Bronchial epithelial cell (primary cell): ENCODE measurements around the gene HNF4A. TPM values are rescaled to one million over a fixed set of nuclear protein-coding genes. Genes with fewer than 3 reads are reported as not detected.

Experiments used
- DNase-seq: peaks from one replicate; pipeline ENCODE4 v3.0.0-alpha.2; 2010; ENCODE audit warnings: low read depth
- FAIRE-seq: peaks from 2 replicates; lab custom pipeline; 2011; peaks lifted over from hg19 to GRCh38; lab: Jason Lieb, UNC
- H3K27me3 ChIP-seq: 2 replicates; pipeline ENCODE4 v1.5.1; 2011; ENCODE audit warnings: low read length; ENCODE audit not compliant: control insufficient read depth, insufficient read depth
- H3K36me3 ChIP-seq: 2 replicates; pipeline ENCODE4 v1.5.1; 2011; ENCODE audit warnings: low read length; ENCODE audit not compliant: control insufficient read depth, insufficient read depth
- H3K4me3 ChIP-seq: 2 replicates; pipeline ENCODE4 v1.5.1; 2011; ENCODE audit warnings: mild to moderate bottlenecking, low read depth, low read length, control low read depth
- CTCF ChIP-seq: IDR thresholded peaks from 2 replicates; pipeline ENCODE4 v1.5.1; 2011; ENCODE audit warnings: mild to moderate bottlenecking, moderate library complexity, low read length, control low read depth, inconsistent platforms; ENCODE audit not compliant: insufficient read depth, severe bottlenecking
- total RNA-seq: library from RNA; depleted of rRNA; stranded (reverse); fragments of >200 nt; gene quantifications from 2 replicates; pipeline ENCODE4 v1.2.1, GENCODE V29; 2014

The HNF4A gene
- total RNA-seq, 1 donor from 2014 or later, result not detected

DNA sequence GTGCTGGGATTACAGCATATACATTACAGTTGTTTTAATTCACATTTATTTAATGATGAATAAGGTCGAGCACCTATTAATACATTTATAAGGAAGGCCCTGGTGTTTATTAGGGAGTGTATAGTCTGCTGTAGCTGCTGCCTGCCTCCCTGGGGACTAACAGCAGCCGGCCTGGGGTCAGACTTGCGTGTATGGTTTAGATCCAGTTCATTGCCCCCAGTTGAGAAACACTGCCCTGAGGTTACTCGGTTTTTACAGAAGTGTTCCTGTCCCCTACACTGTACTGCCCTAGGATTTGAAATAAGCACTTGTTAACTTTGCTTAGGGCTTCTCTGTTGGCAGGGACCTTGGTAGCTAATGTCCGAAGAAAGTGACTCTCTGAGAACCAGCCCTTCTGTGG lies 124.1 kb downstream of the HNF4A start:
- peaks cover 14% of the 10 kb centered on the region for H3K36me3 ChIP-seq
- DNase-seq, result no peak
- no peaks in the 10 kb centered on the region for H3K27me3 ChIP-seq
- no peak for TF ChIP-seq CTCF
- no peak overlapping the region for H3K4me3 ChIP-seq
- FAIRE-seq, result no peak

- Histone ChIP-seq H3K4me3 (no peak overlapping the region), H3K27me3 (no peaks in the 10 kb centered on the region), H3K36me3 (peaks cover 15% of the 10 kb centered on the region)
- no peak for TF ChIP-seq CTCF
- no peak for DNase-seq
- no peak for FAIRE-seq
Observed at GRCh38 chr20:44480097-44480496, 124.6 kb downstream of the HNF4A start.

GRCh38 chr20:44481719-44482416 lies 126.4 kb downstream of the HNF4A start:
- TF ChIP-seq CTCF, result no peak
- FAIRE-seq, result no peak
- no peak for DNase-seq
- Histone ChIP-seq H3K27me3 (no peaks in the 10 kb centered on the region), H3K4me3 (no peak overlapping the region), H3K36me3 (peaks cover 19% of the 10 kb centered on the region)

DNA sequence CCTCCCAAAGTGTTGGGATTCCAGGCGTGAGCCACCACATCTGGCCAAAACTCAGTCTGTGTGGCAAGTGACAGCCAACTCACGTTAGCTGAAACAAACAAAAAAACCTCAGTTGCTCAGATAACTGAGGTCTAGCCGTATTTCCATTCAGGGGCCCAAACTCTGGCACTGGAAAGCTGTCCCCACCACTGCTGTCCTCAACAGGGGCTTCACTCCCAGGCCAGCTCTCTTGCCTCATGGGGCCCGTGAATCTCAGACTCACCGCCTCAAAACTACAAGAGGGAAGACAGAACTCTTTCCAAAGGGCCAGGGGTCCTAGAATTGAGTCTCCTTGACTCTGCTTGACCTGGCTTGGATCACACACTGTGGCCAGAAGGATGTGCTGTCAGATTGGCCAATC lies 127.6 kb downstream of the HNF4A start:
- FAIRE-seq, result no peak
- no peak for DNase-seq
- Histone ChIP-seq H3K27me3 (no peaks in the 10 kb centered on the region), H3K36me3 (peaks cover 19% of the 10 kb centered on the region), H3K4me3 (no peak overlapping the region)
- no peak for TF ChIP-seq CTCF

Other genes with a start within 250 kb of the HNF4A start
- gene JPH2, start 168.5 kb upstream of the HNF4A start, total RNA-seq, result under 0.01 TPM in 2 replicates
- gene OSER1, start 144.9 kb upstream of the HNF4A start, total RNA-seq, result 31.9 and 53.2 TPM in 2 replicates
- not detected in 2 replicates for gene GDAP1L1, start 108.4 kb upstream of the HNF4A start, total RNA-seq
- 4.5 and 7.9 TPM in 2 replicates for gene FITM2, start 44.5 kb upstream of the HNF4A start, total RNA-seq
- not detected in 2 replicates for gene R3HDML, start 18.7 kb upstream of the HNF4A start, total RNA-seq
- 9.0 and 12.5 TPM in 2 replicates for gene TTPAL, start 120.2 kb downstream of the HNF4A start, total RNA-seq
- 82.4 and 107 TPM in 2 replicates for gene SERINC3, start 166.4 kb downstream of the HNF4A start, total RNA-seq
- 8.4 and 15.0 TPM in 2 replicates for gene PKIG, start 226.9 kb downstream of the HNF4A start, total RNA-seq